Activated naive CD8-positive, alpha-beta T cell treated with anti-CD3 and anti-CD28 coated beads, Interleukin-2, amount 50 U/mL, for 24 hours (primary cell): Measurements from ENCODE around the gene CCT8.

Experiments used
- ATAC-seq: fragments of 150-1000 bp; cut with Tn5 transposase; one replicate; pipeline ENCODE4 v1.10.0; 2021
- DNase-seq: peaks from one replicate; pipeline ENCODE4 v3.0.0; 2021
- H3K27ac Mint-ChIP-seq: one replicate; pipeline ENCODE4 v1.8.0; 2021; ENCODE audit warnings: mild to moderate bottlenecking, mixed read lengths
- H3K27me3 Mint-ChIP-seq: one replicate; pipeline ENCODE4 v1.8.0; 2021; ENCODE audit warnings: mixed read lengths
- H3K36me3 Mint-ChIP-seq: one replicate; pipeline ENCODE4 v1.8.0; 2021; ENCODE audit warnings: low read depth, mixed read lengths
- H3K4me1 Mint-ChIP-seq: one replicate; pipeline ENCODE4 v1.8.0; 2021; ENCODE audit warnings: mixed read lengths
- H3K4me3 Mint-ChIP-seq: one replicate; pipeline ENCODE4 v1.8.0; 2021; ENCODE audit warnings: mild to moderate bottlenecking, moderate library complexity, mixed read lengths
- H3K9me3 Mint-ChIP-seq: one replicate; pipeline ENCODE4 v1.8.0; 2021; ENCODE audit warnings: mixed read lengths

CCT8 gene

GRCh38 chr21:29056005-29056404 is 17.4 kb downstream of the CCT8 start:
- H3K9me3 Mint-ChIP-seq = no peaks in the 10 kb centered on the region
- peaks cover 1% of the 10 kb centered on the region for H3K4me1 Mint-ChIP-seq
- no peak overlapping the region for H3K4me3 Mint-ChIP-seq
- H3K36me3 Mint-ChIP-seq = peaks cover 43% of the 10 kb centered on the region
- no peak overlapping the region for H3K27ac Mint-ChIP-seq
- DNase-seq (no peak), ATAC-seq (no peak)
- H3K27me3 Mint-ChIP-seq = no peaks in the 10 kb centered on the region

- no peaks in the 10 kb centered on the region for H3K9me3 Mint-ChIP-seq
- H3K27ac Mint-ChIP-seq = no peak overlapping the region
- DNase-seq (no peak), ATAC-seq (no peak)
- peaks cover 36% of the 10 kb centered on the region for H3K36me3 Mint-ChIP-seq
- H3K4me1 Mint-ChIP-seq = peaks cover 1% of the 10 kb centered on the region
- H3K4me3 Mint-ChIP-seq = no peak overlapping the region
- H3K27me3 Mint-ChIP-seq = no peaks in the 10 kb centered on the region
Observed at GRCh38 chr21:29055080-29055479, 18.4 kb downstream of the CCT8 start.

- H3K9me3 Mint-ChIP-seq = no peaks in the 10 kb centered on the region
- H3K27ac Mint-ChIP-seq = peak overlapping the region; percentile 57
- ATAC-seq (no peak), DNase-seq (no peak)
- no peaks in the 10 kb centered on the region for H3K27me3 Mint-ChIP-seq
- H3K36me3 Mint-ChIP-seq = peaks cover 43% of the 10 kb centered on the region
- H3K4me1 Mint-ChIP-seq = peaks cover 1% of the 10 kb centered on the region
- no peak overlapping the region for H3K4me3 Mint-ChIP-seq
Observed at GRCh38 chr21:29053656-29054055, 19.8 kb downstream of the CCT8 start.

- H3K4me3 Mint-ChIP-seq = no peak overlapping the region
- ATAC-seq = no peak
- DNase-seq = no peak
- H3K4me1 Mint-ChIP-seq = peaks cover 1% of the 10 kb centered on the region
- H3K9me3 Mint-ChIP-seq = no peaks in the 10 kb centered on the region
- H3K27me3 Mint-ChIP-seq = no peaks in the 10 kb centered on the region
- H3K36me3 Mint-ChIP-seq = peaks cover 44% of the 10 kb centered on the region
- peak overlapping the region; percentile 57 for H3K27ac Mint-ChIP-seq
Observed at GRCh38 chr21:29053011-29053553, 20.4 kb downstream of the CCT8 start.

- ATAC-seq (no peak), DNase-seq (no peak)
- no peak overlapping the region for H3K27ac Mint-ChIP-seq
- no peak overlapping the region for H3K4me3 Mint-ChIP-seq
- no peaks in the 10 kb centered on the region for H3K27me3 Mint-ChIP-seq
- peaks cover 44% of the 10 kb centered on the region for H3K36me3 Mint-ChIP-seq
- H3K9me3 Mint-ChIP-seq = no peaks in the 10 kb centered on the region
- peaks cover 1% of the 10 kb centered on the region for H3K4me1 Mint-ChIP-seq
Observed at GRCh38 chr21:29052224-29052623, 21.2 kb downstream of the CCT8 start.

- ATAC-seq = no peak
- peaks cover 3% of the 10 kb centered on the region for H3K4me1 Mint-ChIP-seq
- H3K27ac Mint-ChIP-seq = peak overlapping the region; percentile 51
- DNase-seq = no peak
- no peak overlapping the region for H3K4me3 Mint-ChIP-seq
- peaks cover 69% of the 10 kb centered on the region for H3K36me3 Mint-ChIP-seq
- H3K9me3 Mint-ChIP-seq = no peaks in the 10 kb centered on the region
- H3K27me3 Mint-ChIP-seq = no peaks in the 10 kb centered on the region
Observed at GRCh38 chr21:29034678-29035077, 38.8 kb downstream of the CCT8 start.

- Mint-ChIP-seq H3K27me3 (no peaks in the 10 kb centered on the region), H3K4me3 (no peak overlapping the region), H3K9me3 (no peaks in the 10 kb centered on the region), H3K4me1 (peaks cover 3% of the 10 kb centered on the region), H3K36me3 (peaks cover 69% of the 10 kb centered on the region), H3K27ac (peak overlapping the region; percentile 57)
- DNase-seq = no peak
- ATAC-seq = no peak
Observed at GRCh38 chr21:29033871-29034270, 39.6 kb downstream of the CCT8 start.

- H3K9me3 Mint-ChIP-seq = no peaks in the 10 kb centered on the region
- ATAC-seq (no peak), DNase-seq (no peak)
- no peak overlapping the region for H3K27ac Mint-ChIP-seq
- H3K4me3 Mint-ChIP-seq = no peak overlapping the region
- H3K36me3 Mint-ChIP-seq = peaks cover 69% of the 10 kb centered on the region
- peaks cover 3% of the 10 kb centered on the region for H3K4me1 Mint-ChIP-seq
- no peaks in the 10 kb centered on the region for H3K27me3 Mint-ChIP-seq
Observed at GRCh38 chr21:29033301-29033700, 40.1 kb downstream of the CCT8 start.

- ATAC-seq (no peak), DNase-seq (no peak)
- H3K27ac Mint-ChIP-seq = no peak overlapping the region
- H3K4me3 Mint-ChIP-seq = no peak overlapping the region
- H3K36me3 Mint-ChIP-seq = peaks cover 55% of the 10 kb centered on the region
- H3K27me3 Mint-ChIP-seq = no peaks in the 10 kb centered on the region
- no peaks in the 10 kb centered on the region for H3K9me3 Mint-ChIP-seq
- peaks cover 16% of the 10 kb centered on the region for H3K4me1 Mint-ChIP-seq
Observed at GRCh38 chr21:29030909-29031308, 42.5 kb downstream of the CCT8 start.

- DNase-seq = no peak
- no peak for ATAC-seq
- peaks cover 27% of the 10 kb centered on the region for H3K4me1 Mint-ChIP-seq
- H3K27me3 Mint-ChIP-seq = no peaks in the 10 kb centered on the region
- no peaks in the 10 kb centered on the region for H3K9me3 Mint-ChIP-seq
- H3K4me3 Mint-ChIP-seq = no peak overlapping the region
- peaks cover 54% of the 10 kb centered on the region for H3K36me3 Mint-ChIP-seq
- H3K27ac Mint-ChIP-seq = no peak overlapping the region
Observed at GRCh38 chr21:29029524-29029923, 43.9 kb downstream of the CCT8 start.

- Mint-ChIP-seq H3K27ac (peak overlapping the region; percentile 99), H3K36me3 (peaks cover 25% of the 10 kb centered on the region)
- ATAC-seq = no peak
Observed at GRCh38 chr21:29025328-29025713, 48.1 kb downstream of the CCT8 start.

GRCh38 chr21:29024474-29025327 is 48.7 kb downstream of the CCT8 start, which contains the start of gene USP16:
Gene USP16, plus strand, starts transcription at chr21:29024668. Its CDS starts 3,246 bp downstream, at chr21:29027914.
- peaks cover 20% of the 10 kb centered on the region for H3K36me3 Mint-ChIP-seq
- H3K9me3 Mint-ChIP-seq = no peaks in the 10 kb centered on the region
- H3K27me3 Mint-ChIP-seq = no peaks in the 10 kb centered on the region
- H3K4me3 Mint-ChIP-seq = peak within 1 kb of the TSS; percentile 93
- ATAC-seq = peak; percentile 97
- DNase-seq = peak; percentile 93
- H3K27ac Mint-ChIP-seq = peak within 1 kb of the TSS; percentile 99
- H3K4me1 Mint-ChIP-seq = peaks cover 59% of the 10 kb centered on the region

More at GRCh38 chr21:29025328-29025713, 48.1 kb downstream of the CCT8 start:
- peak overlapping the region; percentile 93 for H3K4me3 Mint-ChIP-seq
- H3K4me1 Mint-ChIP-seq = peaks cover 53% of the 10 kb centered on the region
- H3K9me3 Mint-ChIP-seq = no peaks in the 10 kb centered on the region
- H3K27me3 Mint-ChIP-seq = no peaks in the 10 kb centered on the region
- DNase-seq = no peak

GRCh38 chr21:29022166-29022565 is 51.3 kb downstream of the CCT8 start:
- no peaks in the 10 kb centered on the region for H3K27me3 Mint-ChIP-seq
- H3K4me3 Mint-ChIP-seq = peak overlapping the region; percentile 11
- peaks cover 65% of the 10 kb centered on the region for H3K4me1 Mint-ChIP-seq
- ATAC-seq = no peak
- H3K27ac Mint-ChIP-seq = peak overlapping the region; percentile 74
- no peaks in the 10 kb centered on the region for H3K9me3 Mint-ChIP-seq
- DNase-seq = no peak
- peaks cover 12% of the 10 kb centered on the region for H3K36me3 Mint-ChIP-seq

- Mint-ChIP-seq H3K4me3 (peak overlapping the region; percentile 80), H3K9me3 (no peaks in the 10 kb centered on the region), H3K4me1 (peaks cover 38% of the 10 kb centered on the region), H3K36me3 (peaks cover 8% of the 10 kb centered on the region), H3K27me3 (no peaks in the 10 kb centered on the region), H3K27ac (peak overlapping the region; percentile 74)
- ATAC-seq (no peak), DNase-seq (no peak)
Observed at GRCh38 chr21:29018540-29018939, 54.9 kb downstream of the CCT8 start.

GRCh38 chr21:29017639-29018237 is 55.7 kb downstream of the CCT8 start:
- Mint-ChIP-seq H3K36me3 (peaks cover 8% of the 10 kb centered on the region), H3K27me3 (no peaks in the 10 kb centered on the region), H3K4me1 (peaks cover 32% of the 10 kb centered on the region), H3K9me3 (no peaks in the 10 kb centered on the region), H3K27ac (peak overlapping the region; percentile 74), H3K4me3 (peak overlapping the region; percentile 80)
- DNase-seq (no peak), ATAC-seq (no peak)
